ENCODE results near the gene CRB2. TPM values are rescaled to one million over a fixed set of nuclear protein-coding genes. Genes with fewer than 3 reads are reported as not detected.

The CRB2 gene
- total and polyA plus RNA-seq, 2 donors (not counting 3 experiments of a cell fraction or from before 2014, with no cell fraction given), result not detected

DNA sequence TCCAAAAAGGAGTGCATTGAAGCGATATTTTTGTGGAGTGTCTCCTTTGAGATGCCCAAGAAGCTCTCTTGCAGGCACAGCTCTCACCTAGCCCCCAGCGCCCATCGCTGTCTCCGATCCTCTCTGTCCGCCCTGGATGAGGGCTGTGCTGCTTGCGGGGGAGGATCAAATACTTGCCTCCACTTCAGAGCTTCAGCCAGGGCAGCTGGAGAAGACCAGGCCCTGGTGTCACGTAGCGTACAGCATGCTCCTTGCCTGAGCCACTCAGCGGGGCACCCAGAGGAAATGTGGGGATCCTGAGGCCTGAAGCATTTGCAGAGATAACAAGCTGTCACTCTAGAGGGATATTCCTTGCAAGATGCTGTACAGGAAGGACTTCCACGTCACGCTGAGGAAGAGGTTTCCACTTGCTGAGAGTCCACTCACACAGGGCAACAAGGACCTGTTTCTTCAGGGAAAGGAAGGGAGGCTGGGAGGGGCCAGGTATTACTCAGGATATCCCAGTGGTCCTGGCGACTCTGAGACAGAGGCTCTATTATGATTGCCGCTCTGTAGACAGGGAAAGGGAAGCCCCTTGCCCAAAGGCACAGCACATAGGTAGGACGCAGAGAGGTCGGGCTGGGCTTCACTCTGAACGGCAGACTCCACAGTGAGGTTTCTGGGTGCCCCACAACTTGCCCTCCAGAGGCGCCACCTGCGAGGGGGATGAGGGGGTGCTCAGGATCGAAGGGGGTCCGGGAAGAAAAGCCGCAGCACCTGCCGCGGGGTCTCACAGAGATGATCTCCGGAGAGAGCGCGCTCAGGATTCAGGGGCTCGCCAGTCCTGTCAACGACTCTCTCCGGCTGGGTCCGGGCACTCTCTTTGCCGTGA, 64.0 kb downstream of the CRB2 start:
- no peaks in the 10 kb centered on the region for H3K9me3 ChIP-seq (replicated peaks; ENCODE audit: control insufficient read depth, insufficient read depth, low read length)
- FAIRE-seq, result no peak
- H3K4me3 ChIP-seq (replicated peaks in 1 of 3; ENCODE audit: insufficient read depth in 1 of 3, low read depth in 1 of 3, low read length in 3 of 3), result no peak overlapping the region
- no TSS peak for BruUV-seq (replicated peaks)
- no peak overlapping the region for H2AFZ ChIP-seq (ENCODE audit: low read depth, low read length)
- no peak overlapping the region for H3K27ac ChIP-seq (ENCODE audit: insufficient read depth, low read depth, low read length)
- no peak for DNase-seq (ENCODE audit: low read depth, low spot score)
- dilution Hi-C loops (cut with MboI; ENCODE audit: extremely low pct_ligation_motif_present, low sequenced_read_pairs) (no loop called here), intact Hi-C loops (cut with micrococcal nuclease) (no loop called here)
- no peaks in the 10 kb centered on the region for H3K9me1 ChIP-seq (replicated peaks; ENCODE audit: control insufficient read depth, extremely low read depth, insufficient read depth, low read length)
- H4K20me1 ChIP-seq (replicated peaks; ENCODE audit: control insufficient read depth, extremely low read depth, insufficient read depth, low read length), result no peaks in the 10 kb centered on the region
- POLR2A ChIA-PET, result no interaction called here
- H3K9ac ChIP-seq (replicated peaks; ENCODE audit: extremely low read depth, insufficient read depth, low read length), result no peak overlapping the region
- H3K4me2 ChIP-seq (ENCODE audit: insufficient read depth, low read length), result no peak overlapping the region
- H3K36me3 ChIP-seq (ENCODE audit: control insufficient read depth in 2 of 2, extremely low read depth in 1 of 2, insufficient read depth in 2 of 2, low read length in 2 of 2), result no peaks in the 10 kb centered on the region
- CTCF ChIA-PET, result no interaction called here
- H3K79me2 ChIP-seq (ENCODE audit: control insufficient read depth, insufficient read depth, low read length), result no peaks in the 10 kb centered on the region
- TF ChIP-seq FOS (IDR thresholded peaks at IDR 0.05; ENCODE audit: borderline replicate concordance, insufficient read depth, low read length) (no peak), MYC (IDR thresholded peaks at IDR 0.05; ENCODE audit: low read depth, low read length) (no peak), JUN (IDR thresholded peaks at IDR 0.05; ENCODE audit: borderline replicate concordance, insufficient read depth, insufficient read length, low read depth) (no peak), CTCF (IDR thresholded peaks at IDR 0.05; ENCODE audit: extremely low read depth in 1 of 2, insufficient read depth in 1 of 2, low read depth in 1 of 2, low read length in 2 of 2) (no peak)
- TF ChIP-seq, protein P1, sequence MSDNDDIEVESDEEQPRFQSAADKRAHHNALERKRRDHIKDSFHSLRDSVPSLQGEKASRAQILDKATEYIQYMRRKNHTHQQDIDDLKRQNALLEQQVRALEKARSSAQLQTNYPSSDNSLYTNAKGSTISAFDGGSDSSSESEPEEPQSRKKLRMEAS (IDR thresholded peaks at IDR 0.05; ENCODE audit: insufficient read depth, insufficient read length), result no peak
- no peaks in the 10 kb centered on the region for H3K27me3 ChIP-seq (ENCODE audit: control insufficient read depth in 2 of 2, insufficient read depth in 2 of 2, low read length in 2 of 2)
- no peaks in the 10 kb centered on the region for H3K4me1 ChIP-seq (ENCODE audit: control insufficient read depth, extremely low read depth, insufficient read depth, low read length)
